Gastrocnemius medialis (tissue), 4 donors: ENCODE results near the gene SLC24A3. TPM values are rescaled to one million over a fixed set of nuclear protein-coding genes. Genes with fewer than 3 reads are reported as not detected.

Source experiments
- ATAC-seq, 2 donors: fragments of 150-250 bp; one replicate each; pipeline ENCODE4 v1.9.1; 2016
- DNase-seq, 2 donors: peaks; one replicate each; pipeline ENCODE4 v3.0.0-alpha.2; 2019
- H3K27ac ChIP-seq, 4 donors: fragments of 200-600 bp; sonication (generic); 1 replicate in 1 of 4; 2 replicates in 3 of 4; pipeline ENCODE4 v1.5.1; 2016 to 2018; ENCODE audit warnings: mild to moderate bottlenecking in 2 of 4, moderate library complexity in 1 of 4
- H3K27me3 ChIP-seq, 3 donors: fragments of 200-600 bp; sonication (generic) in 2 of 3; 1 replicate in 1 of 3; 2 replicates in 2 of 3; pipeline versions ENCODE4 v1.5.1 to v1.6.0; 2016 to 2019; ENCODE audit warnings: mild to moderate bottlenecking in 1 of 3, moderate library complexity in 1 of 3
- H3K36me3 ChIP-seq, 2 donors: fragments of 200-600 bp; sonication (generic) in 1 of 2; one replicate each; pipeline ENCODE4 v1.5.1; 2017 to 2018
- H3K4me1 ChIP-seq, 2 donors: fragments of 200-600 bp; sonication (generic) in 1 of 2; one replicate each; pipeline ENCODE4 v1.5.1; 2016 to 2017; ENCODE audit warnings: mild to moderate bottlenecking in 2 of 2
- H3K4me3 ChIP-seq, 4 donors: fragments of 200-600 bp; sonication (generic) in 3 of 4; 1 replicate in 1 of 4; 2 replicates in 3 of 4; pipeline ENCODE4 v1.5.1; 2016 to 2019; ENCODE audit warnings: mild to moderate bottlenecking in 2 of 4
- H3K9me3 ChIP-seq, 3 donors: fragments of 200-600 bp; sonication (generic) in 2 of 3; 1 replicate in 1 of 3; 2 replicates in 2 of 3; pipeline ENCODE4 v1.5.1; 2016 to 2019
- CTCF ChIP-seq, 5 experiments: fragments of 450-650 bp in 3 of 5; fragments of 200-600 bp in 2 of 5; sonication (generic) in 2 of 5; IDR thresholded peaks in 4 of 5; conservative IDR thresholded peaks in 1 of 5; 1 replicate in 4 of 5; 2 replicates in 1 of 5; pipeline ENCODE4 v1.5.1; 2016 to 2019; ENCODE audit warnings: antibody characterized with exemption in 5 of 5, mild to moderate bottlenecking in 3 of 5, moderate library complexity in 3 of 5
- POLR2A ChIP-seq, 2 donors: fragments of 450-650 bp; IDR thresholded peaks; one replicate each; pipeline ENCODE4 v1.6.1; 2017; ENCODE audit warnings: antibody characterized with exemption in 2 of 2, mild to moderate bottlenecking in 2 of 2, moderate library complexity in 2 of 2
- in situ Hi-C, 4 donors: fragments of 200-750 bp; cut with MboI; loops; one replicate each; pipeline versions ENCODE4 v1.15.0 to v1.8.0; 2017; ENCODE audit warnings: low sequenced_read_pairs in 4 of 4
- intact Hi-C: fragments of 100-400 bp; cut with DNase I; formaldehyde crosslinking; loops from one replicate; pipeline ENCODE4 v1.15.1; 2023; ENCODE audit warnings: low total_unique reads
- total RNA-seq, 4 donors: library from RNA; depleted of rRNA; stranded (reverse); fragments of >200 nt; gene quantifications; one replicate each; pipeline versions ENCODE4 v1.1.0 to v1.2.3, GENCODE V29; 2016

SLC24A3 gene
- total RNA-seq, 4 donors from 2014 or later = 3.3 to 7.8 (median 6.7) TPM

DNA sequence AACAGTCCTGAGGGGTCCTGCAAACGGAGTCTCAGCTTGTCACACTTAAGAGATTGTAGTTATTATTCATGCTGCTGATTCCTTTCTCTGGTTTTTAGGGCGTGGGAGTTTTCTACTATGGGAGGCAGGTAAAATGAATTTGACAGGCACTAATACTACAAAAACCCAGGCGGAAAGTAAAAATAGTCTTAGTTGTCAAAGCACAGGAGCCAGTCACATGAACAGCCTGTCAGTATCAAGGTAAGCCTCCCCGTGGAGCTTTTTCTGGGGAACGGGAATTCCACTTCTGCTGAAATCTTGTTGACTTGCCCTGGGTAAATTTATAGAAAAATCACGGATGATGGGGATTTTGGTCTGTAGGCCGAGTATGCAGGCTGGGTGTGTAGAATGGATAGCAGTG is 79.8 kb downstream of the SLC24A3 start:
- in situ Hi-C loops = no loop called here
- no peaks in the 10 kb centered on the region for H3K27me3 ChIP-seq
- H3K4me3 ChIP-seq = no peak overlapping the region
- no peaks in the 10 kb centered on the region for H3K9me3 ChIP-seq
- TF ChIP-seq CTCF (IDR thresholded peaks at IDR 0.05 in 4 of 5, conservative IDR thresholded peaks at IDR 0.05 in 1 of 5) = no peak
- no peak for TF ChIP-seq POLR2A (IDR thresholded peaks at IDR 0.05)
- no peaks in the 10 kb centered on the region for H3K36me3 ChIP-seq
- intact Hi-C loops = no loop called here
- ATAC-seq = no peak
- DNase-seq = no peak
- H3K4me1 ChIP-seq = peaks cover 9 to 12% of the 10 kb centered on the region in 2 donors
- H3K27ac ChIP-seq = no peak overlapping the region

DNA sequence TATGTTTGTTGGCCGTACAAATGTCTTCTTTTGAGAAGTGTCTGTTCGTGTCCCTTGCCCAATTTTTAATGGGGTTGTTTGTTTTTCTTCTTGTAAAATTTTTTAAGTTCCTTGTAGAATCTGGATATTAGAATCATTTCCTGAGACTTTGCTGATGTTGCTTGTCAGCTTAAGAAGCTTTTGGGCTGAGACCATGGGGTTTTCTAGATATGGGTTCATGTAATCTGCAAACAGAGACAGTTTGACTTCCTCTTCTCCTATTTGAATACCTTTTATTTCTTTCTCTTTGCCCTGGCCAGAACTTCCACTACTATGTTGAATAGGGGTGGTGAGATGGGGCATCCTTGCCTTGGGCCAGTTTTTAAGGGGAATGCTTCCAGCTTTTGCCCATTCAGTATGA is 82.6 kb downstream of the SLC24A3 start:
- TF ChIP-seq CTCF (IDR thresholded peaks at IDR 0.05 in 4 of 5, conservative IDR thresholded peaks at IDR 0.05 in 1 of 5) (no peak), POLR2A (IDR thresholded peaks at IDR 0.05) (no peak)
- in situ Hi-C loops = no loop called here
- peaks cover 14 to 15% of the 10 kb centered on the region in 2 donors for H3K4me1 ChIP-seq
- intact Hi-C loops = no loop called here
- no peak overlapping the region for H3K27ac ChIP-seq
- DNase-seq = no peak
- H3K36me3 ChIP-seq = no peaks in the 10 kb centered on the region
- H3K27me3 ChIP-seq = no peaks in the 10 kb centered on the region
- H3K9me3 ChIP-seq = no peaks in the 10 kb centered on the region
- ATAC-seq = no peak
- no peak overlapping the region for H3K4me3 ChIP-seq

DNA sequence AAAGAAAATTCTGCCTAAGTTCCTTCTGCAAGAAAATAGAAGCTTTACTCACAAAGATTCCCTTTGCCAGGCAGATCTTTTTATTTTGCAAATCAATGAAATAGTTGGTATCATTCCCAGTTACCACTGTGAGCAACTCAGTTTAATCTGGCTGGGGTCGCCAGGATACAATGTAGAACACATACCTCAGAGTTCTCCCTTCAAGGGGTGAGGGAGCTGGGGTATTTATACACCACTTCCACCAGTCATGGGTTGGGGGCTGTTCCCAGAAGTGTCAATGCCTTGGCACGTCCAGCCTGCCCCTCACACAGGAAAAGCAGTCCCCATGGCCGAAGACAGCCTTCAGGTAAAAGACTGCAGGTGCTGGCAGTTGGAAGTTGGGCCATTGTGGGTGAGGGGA is 86.2 kb downstream of the SLC24A3 start:
- no peak for ATAC-seq
- intact Hi-C loops = no loop called here

GRCh38 chr20:19300395-19300794 is 88.0 kb downstream of the SLC24A3 start:
- ATAC-seq (no peak), DNase-seq (no peak)
- H3K36me3 ChIP-seq = no peaks in the 10 kb centered on the region
- no peak overlapping the region for H3K4me3 ChIP-seq
- TF ChIP-seq CTCF (IDR thresholded peaks at IDR 0.05 in 4 of 5, conservative IDR thresholded peaks at IDR 0.05 in 1 of 5) = no peak
- no peak for TF ChIP-seq POLR2A (IDR thresholded peaks at IDR 0.05)
- H3K9me3 ChIP-seq = no peaks in the 10 kb centered on the region
- H3K27ac ChIP-seq = no peak overlapping the region
- intact Hi-C loops (no loop called here), in situ Hi-C loops (no loop called here)
- H3K4me1 ChIP-seq = peaks cover 3 to 5% of the 10 kb centered on the region in 2 donors
- H3K27me3 ChIP-seq = no peaks in the 10 kb centered on the region

More for the DNA sequence above, 86.2 kb downstream of the SLC24A3 start:
- Histone ChIP-seq H3K27me3 (no peaks in the 10 kb centered on the region), H3K4me1 (peaks cover 3 to 5% of the 10 kb centered on the region in 2 donors), H3K4me3 (no peak overlapping the region), H3K36me3 (no peaks in the 10 kb centered on the region), H3K27ac (no peak overlapping the region), H3K9me3 (no peaks in the 10 kb centered on the region)
- in situ Hi-C loops = no loop called here
- TF ChIP-seq CTCF (IDR thresholded peaks at IDR 0.05 in 4 of 5, conservative IDR thresholded peaks at IDR 0.05 in 1 of 5) = no peak
- TF ChIP-seq POLR2A (IDR thresholded peaks at IDR 0.05) = no peak
- no peak for DNase-seq

DNA sequence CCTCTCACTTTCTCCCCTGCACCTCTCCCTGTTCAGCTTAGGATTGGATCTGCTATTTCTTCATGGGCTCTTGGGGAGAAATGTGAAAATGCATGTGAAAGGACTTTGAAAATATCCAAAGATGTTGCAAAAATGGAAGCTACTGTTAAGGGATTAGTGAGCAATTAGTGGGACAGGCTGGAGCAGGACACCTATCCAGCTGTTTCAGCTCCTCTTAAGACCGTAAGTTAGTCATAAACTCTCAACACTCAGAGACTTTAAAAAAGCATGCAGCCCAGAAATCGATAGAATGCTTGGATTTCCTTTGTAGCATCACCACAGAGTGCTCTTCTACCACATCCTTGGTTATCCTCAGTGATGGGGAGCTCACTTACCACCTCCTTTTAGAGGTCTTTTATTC is 88.7 kb downstream of the SLC24A3 start:
- TF ChIP-seq POLR2A (IDR thresholded peaks at IDR 0.05) (no peak), CTCF (IDR thresholded peaks at IDR 0.05 in 4 of 5, conservative IDR thresholded peaks at IDR 0.05 in 1 of 5) (no peak)
- H3K27me3 ChIP-seq = no peaks in the 10 kb centered on the region
- no peak for ATAC-seq
- intact Hi-C loops = no loop called here
- DNase-seq = no peak
- no peaks in the 10 kb centered on the region for H3K36me3 ChIP-seq
- in situ Hi-C loops = no loop called here
- H3K4me1 ChIP-seq = peaks cover 3 to 5% of the 10 kb centered on the region in 2 donors
- H3K27ac ChIP-seq = no peak overlapping the region
- H3K4me3 ChIP-seq = no peak overlapping the region
- H3K9me3 ChIP-seq = no peaks in the 10 kb centered on the region
